ENCODE results near the gene BET1L.

The BET1L gene

DNA sequence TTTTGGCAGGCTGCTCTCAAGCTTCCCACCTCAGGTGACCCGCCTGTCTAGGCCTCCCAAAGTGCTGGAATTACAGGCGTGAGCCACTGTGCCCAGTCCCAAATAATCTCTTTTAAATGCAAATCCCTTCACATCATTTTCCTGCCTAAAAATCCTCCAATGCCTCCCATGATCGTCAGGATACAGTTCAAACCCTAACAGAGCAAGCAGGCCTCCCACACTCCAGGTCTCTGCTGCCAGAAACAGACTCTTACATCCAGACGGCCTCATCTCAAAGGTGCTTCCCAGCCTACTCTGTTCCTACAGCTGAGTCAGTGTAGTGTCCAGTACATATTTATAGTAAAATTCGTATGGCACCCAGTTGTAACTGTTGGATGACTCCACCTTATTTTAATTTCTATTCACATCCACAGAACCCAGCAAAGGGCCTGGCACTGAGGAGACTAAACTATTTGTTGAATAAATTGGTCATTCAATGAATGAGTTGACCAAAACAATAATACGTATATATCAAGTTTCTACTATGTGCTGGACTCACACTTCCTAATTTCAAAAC lies 20.7 kb upstream of the BET1L start:
- Histone ChIP-seq H3K27me3 (ENCODE audit: insufficient read depth, low read length, poor library complexity) (no peaks in the 10 kb centered on the region), H3K9me3 (ENCODE audit: insufficient read depth, low read length, severe bottlenecking) (no peaks in the 10 kb centered on the region), H3K36me3 (ENCODE audit: insufficient read depth, low read length) (peaks cover 8% of the 10 kb centered on the region; the same call in 1 of the 2 replicates), H3K27ac (ENCODE audit: low read length) (no peak overlapping the region), H3K9ac (ENCODE audit: low read depth, low read length) (no peak overlapping the region), H3K4me3 (ENCODE audit: low read depth in 1 of 2, low read length in 2 of 2) (no peak overlapping the region), H2AFZ (ENCODE audit: low read depth, low read length) (no peak overlapping the region), H3K4me1 (ENCODE audit: insufficient read depth, low read length) (no peaks in the 10 kb centered on the region), H3K79me2 (ENCODE audit: insufficient read depth, low read length) (no peaks in the 10 kb centered on the region), H4K20me1 (ENCODE audit: insufficient read depth, low read length) (no peaks in the 10 kb centered on the region; the same call in 1 of the 2 replicates), H3K4me2 (ENCODE audit: insufficient read depth, low read length) (no peak overlapping the region)
- no peak for ATAC-seq (ENCODE audit: insufficient read depth, low read depth)
- TF ChIP-seq, protein P1, sequence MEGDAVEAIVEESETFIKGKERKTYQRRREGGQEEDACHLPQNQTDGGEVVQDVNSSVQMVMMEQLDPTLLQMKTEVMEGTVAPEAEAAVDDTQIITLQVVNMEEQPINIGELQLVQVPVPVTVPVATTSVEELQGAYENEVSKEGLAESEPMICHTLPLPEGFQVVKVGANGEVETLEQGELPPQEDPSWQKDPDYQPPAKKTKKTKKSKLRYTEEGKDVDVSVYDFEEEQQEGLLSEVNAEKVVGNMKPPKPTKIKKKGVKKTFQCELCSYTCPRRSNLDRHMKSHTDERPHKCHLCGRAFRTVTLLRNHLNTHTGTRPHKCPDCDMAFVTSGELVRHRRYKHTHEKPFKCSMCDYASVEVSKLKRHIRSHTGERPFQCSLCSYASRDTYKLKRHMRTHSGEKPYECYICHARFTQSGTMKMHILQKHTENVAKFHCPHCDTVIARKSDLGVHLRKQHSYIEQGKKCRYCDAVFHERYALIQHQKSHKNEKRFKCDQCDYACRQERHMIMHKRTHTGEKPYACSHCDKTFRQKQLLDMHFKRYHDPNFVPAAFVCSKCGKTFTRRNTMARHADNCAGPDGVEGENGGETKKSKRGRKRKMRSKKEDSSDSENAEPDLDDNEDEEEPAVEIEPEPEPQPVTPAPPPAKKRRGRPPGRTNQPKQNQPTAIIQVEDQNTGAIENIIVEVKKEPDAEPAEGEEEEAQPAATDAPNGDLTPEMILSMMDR (IDR thresholded peaks at IDR 0.05; ENCODE audit: borderline replicate concordance, extremely low read depth, low read length, poor library complexity, severe bottlenecking), result no peak
- no peak for TF ChIP-seq EZH2 (IDR thresholded peaks at IDR 0.05; ENCODE audit: borderline replicate concordance, low read depth, low read length, severe bottlenecking)
- no peak for DNase-seq

DNA sequence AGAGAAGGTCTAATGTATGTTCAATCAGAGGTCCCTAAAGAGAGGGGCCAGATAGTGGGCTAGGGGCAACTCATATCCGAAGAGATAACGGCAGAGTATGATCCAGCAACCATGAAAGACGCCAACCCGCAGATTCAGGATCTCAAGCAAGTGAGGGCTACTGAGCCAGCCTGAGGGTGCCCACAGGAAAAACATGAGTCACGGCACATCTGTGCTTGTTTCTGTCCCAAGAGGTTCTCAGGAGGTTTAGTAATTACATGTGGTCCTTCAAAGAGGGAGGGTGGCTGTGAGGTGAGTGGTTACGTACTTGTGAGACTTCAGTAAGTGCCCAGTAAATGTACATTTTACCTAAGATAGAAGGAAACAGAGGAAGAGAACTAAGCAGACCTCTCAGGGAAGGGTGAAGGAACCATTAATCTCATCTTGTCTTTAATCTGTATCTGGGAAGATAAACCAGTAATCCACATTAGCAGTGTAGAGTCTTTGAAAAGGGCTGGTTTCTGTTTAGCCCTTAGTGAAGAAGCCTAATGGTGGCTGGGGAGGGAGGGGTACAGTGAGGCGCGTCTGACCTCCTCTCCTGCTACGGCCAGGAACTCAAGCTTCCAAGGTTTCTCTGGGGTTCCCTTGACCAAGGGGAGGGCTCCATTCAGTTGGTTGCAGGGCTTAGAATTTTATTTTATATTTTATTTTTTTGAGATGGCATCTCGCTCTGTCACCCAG lies 18.7 kb upstream of the BET1L start:
- H2AFZ ChIP-seq (ENCODE audit: low read depth, low read length), result no peak overlapping the region
- no peak overlapping the region for H3K27ac ChIP-seq (ENCODE audit: low read length)
- no peaks in the 10 kb centered on the region for H3K9me3 ChIP-seq (ENCODE audit: insufficient read depth, low read length, severe bottlenecking)
- no peaks in the 10 kb centered on the region for H3K4me1 ChIP-seq (ENCODE audit: insufficient read depth, low read length)
- H3K27me3 ChIP-seq (ENCODE audit: insufficient read depth, low read length, poor library complexity), result no peaks in the 10 kb centered on the region
- no peak overlapping the region for H3K4me3 ChIP-seq (ENCODE audit: low read depth in 1 of 2, low read length in 2 of 2)
- ATAC-seq (ENCODE audit: insufficient read depth, low read depth), result peak; percentile 68; the same call in 2 of the 3 replicates
- H3K36me3 ChIP-seq (ENCODE audit: insufficient read depth, low read length), result peaks cover 9% of the 10 kb centered on the region; the same call in 1 of the 2 replicates
- no peaks in the 10 kb centered on the region for H4K20me1 ChIP-seq (ENCODE audit: insufficient read depth, low read length)
- H3K4me2 ChIP-seq (ENCODE audit: insufficient read depth, low read length), result no peak overlapping the region
- H3K79me2 ChIP-seq (ENCODE audit: insufficient read depth, low read length), result no peaks in the 10 kb centered on the region
- DNase-seq, result no peak
- no peak overlapping the region for H3K9ac ChIP-seq (ENCODE audit: low read depth, low read length)
- TF ChIP-seq EZH2 (IDR thresholded peaks at IDR 0.05; ENCODE audit: borderline replicate concordance, low read depth, low read length, severe bottlenecking), result no peak
- TF ChIP-seq, protein P1 (IDR thresholded peaks at IDR 0.05; ENCODE audit: borderline replicate concordance, extremely low read depth, low read length, poor library complexity, severe bottlenecking), result no peak

DNA sequence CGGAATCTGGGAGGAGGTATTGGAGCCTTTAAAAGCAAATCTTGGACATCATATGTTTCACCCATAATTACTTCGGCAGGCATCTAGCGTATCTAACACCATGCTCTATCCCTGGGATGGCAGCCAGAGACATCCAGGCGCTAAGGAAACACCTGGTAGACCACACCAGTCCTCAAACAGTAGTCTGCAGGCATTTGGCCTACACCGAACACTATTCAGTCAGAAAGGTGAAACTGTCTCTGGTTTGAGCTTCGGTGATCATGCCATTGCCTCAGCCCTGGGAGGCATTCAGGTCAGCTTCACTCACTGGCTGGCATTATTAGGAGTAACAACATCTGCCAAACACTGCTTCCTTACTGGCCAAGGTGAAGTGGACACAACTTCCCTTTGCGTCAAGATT lies 17.2 kb upstream of the BET1L start:
- Histone ChIP-seq H3K4me2 (ENCODE audit: insufficient read depth, low read length) (no peak overlapping the region), H3K4me1 (ENCODE audit: insufficient read depth, low read length) (no peaks in the 10 kb centered on the region), H3K27ac (ENCODE audit: low read length) (no peak overlapping the region), H2AFZ (ENCODE audit: low read depth, low read length) (no peak overlapping the region), H3K79me2 (ENCODE audit: insufficient read depth, low read length) (no peaks in the 10 kb centered on the region), H4K20me1 (ENCODE audit: insufficient read depth, low read length) (no peaks in the 10 kb centered on the region), H3K9ac (ENCODE audit: low read depth, low read length) (no peak overlapping the region), H3K27me3 (ENCODE audit: insufficient read depth, low read length, poor library complexity) (no peaks in the 10 kb centered on the region), H3K36me3 (ENCODE audit: insufficient read depth, low read length) (peaks cover 7% of the 10 kb centered on the region; the same call in 1 of the 2 replicates), H3K4me3 (ENCODE audit: low read depth in 1 of 2, low read length in 2 of 2) (no peak overlapping the region), H3K9me3 (ENCODE audit: insufficient read depth, low read length, severe bottlenecking) (no peaks in the 10 kb centered on the region)
- ATAC-seq (ENCODE audit: insufficient read depth, low read depth), result no peak
- no peak for TF ChIP-seq EZH2 (IDR thresholded peaks at IDR 0.05; ENCODE audit: borderline replicate concordance, low read depth, low read length, severe bottlenecking)
- TF ChIP-seq, protein P1 (IDR thresholded peaks at IDR 0.05; ENCODE audit: borderline replicate concordance, extremely low read depth, low read length, poor library complexity, severe bottlenecking), result no peak
- no peak for DNase-seq
